ENCODE measurements around the gene IGF2BP2. TPM values are rescaled to one million over a fixed set of nuclear protein-coding genes. Genes with fewer than 3 reads are reported as not detected.

IGF2BP2 gene
- total and polyA plus RNA-seq, 2 of the 13 experiments (the other 11 are each of a cell fraction or from before 2014, with no cell fraction given), result 6.5 to 46.0 TPM

DNA sequence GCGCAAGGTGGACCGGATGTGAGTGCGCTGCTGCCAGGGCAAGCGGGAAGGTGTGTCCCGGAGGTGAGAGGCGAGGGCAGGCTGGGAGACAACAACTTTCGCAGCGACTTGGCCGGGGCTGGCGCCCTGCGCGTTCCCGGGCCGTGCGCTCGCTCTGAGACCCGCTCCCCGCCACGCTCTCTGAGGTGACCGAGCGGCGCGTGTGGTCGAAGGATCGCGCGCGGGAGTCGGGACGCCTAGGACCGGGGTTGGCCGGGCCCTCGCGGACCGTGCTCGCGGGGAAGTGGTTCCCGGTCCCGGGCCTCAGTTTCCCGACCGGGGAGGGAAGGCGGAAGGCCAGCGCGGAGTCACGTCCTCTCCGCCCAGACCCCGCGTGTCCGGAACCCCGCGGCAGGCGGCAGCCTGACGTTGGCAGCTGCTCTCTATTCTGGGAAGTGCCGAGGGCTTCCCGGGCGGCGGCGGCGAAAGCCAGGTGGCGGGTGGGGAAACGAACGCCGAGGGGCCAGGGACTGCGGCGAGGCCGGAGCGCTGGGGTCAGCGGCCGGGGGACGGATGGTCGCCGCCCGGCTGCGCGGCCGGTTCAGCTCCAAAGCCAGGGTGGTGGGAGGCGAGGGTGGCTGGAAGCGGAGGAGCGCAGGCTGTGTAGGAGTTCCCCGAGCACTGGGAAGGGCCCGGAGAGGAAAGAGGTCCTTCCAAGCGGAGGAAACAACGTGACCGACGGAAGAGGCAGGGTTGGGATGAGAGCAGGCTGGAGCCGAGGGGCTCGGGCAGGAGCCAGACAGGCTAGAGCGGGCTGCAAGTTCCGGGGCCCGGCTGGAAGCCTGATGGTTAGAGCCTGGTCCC, 1.0 kb upstream of the IGF2BP2 start (continued):
- no peak for TF ChIP-seq NR3C1 (CRISPR knock-in tag; IDR thresholded peaks at IDR 0.05)
- TF ChIP-seq MXD4 (CRISPR knock-in tag; IDR thresholded peaks at IDR 0.05), result no peak
- TF ChIP-seq, protein P1, sequence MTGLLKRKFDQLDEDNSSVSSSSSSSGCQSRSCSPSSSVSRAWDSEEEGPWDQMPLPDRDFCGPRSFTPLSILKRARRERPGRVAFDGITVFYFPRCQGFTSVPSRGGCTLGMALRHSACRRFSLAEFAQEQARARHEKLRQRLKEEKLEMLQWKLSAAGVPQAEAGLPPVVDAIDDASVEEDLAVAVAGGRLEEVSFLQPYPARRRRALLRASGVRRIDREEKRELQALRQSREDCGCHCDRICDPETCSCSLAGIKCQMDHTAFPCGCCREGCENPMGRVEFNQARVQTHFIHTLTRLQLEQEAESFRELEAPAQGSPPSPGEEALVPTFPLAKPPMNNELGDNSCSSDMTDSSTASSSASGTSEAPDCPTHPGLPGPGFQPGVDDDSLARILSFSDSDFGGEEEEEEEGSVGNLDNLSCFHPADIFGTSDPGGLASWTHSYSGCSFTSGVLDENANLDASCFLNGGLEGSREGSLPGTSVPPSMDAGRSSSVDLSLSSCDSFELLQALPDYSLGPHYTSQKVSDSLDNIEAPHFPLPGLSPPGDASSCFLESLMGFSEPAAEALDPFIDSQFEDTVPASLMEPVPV (CRISPR knock-in tag; IDR thresholded peaks at IDR 0.05), result no peak; the same call in none of the 2 replicates
- TF ChIP-seq ZNF235 (CRISPR knock-in tag; IDR thresholded peaks at IDR 0.05; ENCODE audit: borderline replicate concordance), result no peak
- TF ChIP-seq FOSL2 (CRISPR knock-in tag; IDR thresholded peaks at IDR 0.05), result peak; percentile 24; the same call in 1 of the 2 replicates
- TF ChIP-seq, protein P2, sequence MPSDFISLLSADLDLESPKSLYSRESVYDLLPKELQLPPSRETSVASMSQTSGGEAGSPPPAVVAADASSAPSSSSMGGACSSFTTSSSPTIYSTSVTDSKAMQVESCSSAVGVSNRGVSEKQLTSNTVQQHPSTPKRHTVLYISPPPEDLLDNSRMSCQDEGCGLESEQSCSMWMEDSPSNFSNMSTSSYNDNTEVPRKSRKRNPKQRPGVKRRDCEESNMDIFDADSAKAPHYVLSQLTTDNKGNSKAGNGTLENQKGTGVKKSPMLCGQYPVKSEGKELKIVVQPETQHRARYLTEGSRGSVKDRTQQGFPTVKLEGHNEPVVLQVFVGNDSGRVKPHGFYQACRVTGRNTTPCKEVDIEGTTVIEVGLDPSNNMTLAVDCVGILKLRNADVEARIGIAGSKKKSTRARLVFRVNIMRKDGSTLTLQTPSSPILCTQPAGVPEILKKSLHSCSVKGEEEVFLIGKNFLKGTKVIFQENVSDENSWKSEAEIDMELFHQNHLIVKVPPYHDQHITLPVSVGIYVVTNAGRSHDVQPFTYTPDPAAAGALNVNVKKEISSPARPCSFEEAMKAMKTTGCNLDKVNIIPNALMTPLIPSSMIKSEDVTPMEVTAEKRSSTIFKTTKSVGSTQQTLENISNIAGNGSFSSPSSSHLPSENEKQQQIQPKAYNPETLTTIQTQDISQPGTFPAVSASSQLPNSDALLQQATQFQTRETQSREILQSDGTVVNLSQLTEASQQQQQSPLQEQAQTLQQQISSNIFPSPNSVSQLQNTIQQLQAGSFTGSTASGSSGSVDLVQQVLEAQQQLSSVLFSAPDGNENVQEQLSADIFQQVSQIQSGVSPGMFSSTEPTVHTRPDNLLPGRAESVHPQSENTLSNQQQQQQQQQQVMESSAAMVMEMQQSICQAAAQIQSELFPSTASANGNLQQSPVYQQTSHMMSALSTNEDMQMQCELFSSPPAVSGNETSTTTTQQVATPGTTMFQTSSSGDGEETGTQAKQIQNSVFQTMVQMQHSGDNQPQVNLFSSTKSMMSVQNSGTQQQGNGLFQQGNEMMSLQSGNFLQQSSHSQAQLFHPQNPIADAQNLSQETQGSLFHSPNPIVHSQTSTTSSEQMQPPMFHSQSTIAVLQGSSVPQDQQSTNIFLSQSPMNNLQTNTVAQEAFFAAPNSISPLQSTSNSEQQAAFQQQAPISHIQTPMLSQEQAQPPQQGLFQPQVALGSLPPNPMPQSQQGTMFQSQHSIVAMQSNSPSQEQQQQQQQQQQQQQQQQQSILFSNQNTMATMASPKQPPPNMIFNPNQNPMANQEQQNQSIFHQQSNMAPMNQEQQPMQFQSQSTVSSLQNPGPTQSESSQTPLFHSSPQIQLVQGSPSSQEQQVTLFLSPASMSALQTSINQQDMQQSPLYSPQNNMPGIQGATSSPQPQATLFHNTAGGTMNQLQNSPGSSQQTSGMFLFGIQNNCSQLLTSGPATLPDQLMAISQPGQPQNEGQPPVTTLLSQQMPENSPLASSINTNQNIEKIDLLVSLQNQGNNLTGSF (CRISPR knock-in tag; IDR thresholded peaks at IDR 0.05), result no peak
- TF ChIP-seq ZNF430 (CRISPR knock-in tag; IDR thresholded peaks at IDR 0.05), result peak; percentile 80; the same call in 1 of the 2 replicates
- TF ChIP-seq, protein P3, sequence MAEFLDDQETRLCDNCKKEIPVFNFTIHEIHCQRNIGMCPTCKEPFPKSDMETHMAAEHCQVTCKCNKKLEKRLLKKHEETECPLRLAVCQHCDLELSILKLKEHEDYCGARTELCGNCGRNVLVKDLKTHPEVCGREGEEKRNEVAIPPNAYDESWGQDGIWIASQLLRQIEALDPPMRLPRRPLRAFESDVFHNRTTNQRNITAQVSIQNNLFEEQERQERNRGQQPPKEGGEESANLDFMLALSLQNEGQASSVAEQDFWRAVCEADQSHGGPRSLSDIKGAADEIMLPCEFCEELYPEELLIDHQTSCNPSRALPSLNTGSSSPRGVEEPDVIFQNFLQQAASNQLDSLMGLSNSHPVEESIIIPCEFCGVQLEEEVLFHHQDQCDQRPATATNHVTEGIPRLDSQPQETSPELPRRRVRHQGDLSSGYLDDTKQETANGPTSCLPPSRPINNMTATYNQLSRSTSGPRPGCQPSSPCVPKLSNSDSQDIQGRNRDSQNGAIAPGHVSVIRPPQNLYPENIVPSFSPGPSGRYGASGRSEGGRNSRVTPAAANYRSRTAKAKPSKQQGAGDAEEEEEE (CRISPR knock-in tag; IDR thresholded peaks at IDR 0.05; ENCODE audit: borderline replicate concordance), result no peak
- TF ChIP-seq, protein P4, sequence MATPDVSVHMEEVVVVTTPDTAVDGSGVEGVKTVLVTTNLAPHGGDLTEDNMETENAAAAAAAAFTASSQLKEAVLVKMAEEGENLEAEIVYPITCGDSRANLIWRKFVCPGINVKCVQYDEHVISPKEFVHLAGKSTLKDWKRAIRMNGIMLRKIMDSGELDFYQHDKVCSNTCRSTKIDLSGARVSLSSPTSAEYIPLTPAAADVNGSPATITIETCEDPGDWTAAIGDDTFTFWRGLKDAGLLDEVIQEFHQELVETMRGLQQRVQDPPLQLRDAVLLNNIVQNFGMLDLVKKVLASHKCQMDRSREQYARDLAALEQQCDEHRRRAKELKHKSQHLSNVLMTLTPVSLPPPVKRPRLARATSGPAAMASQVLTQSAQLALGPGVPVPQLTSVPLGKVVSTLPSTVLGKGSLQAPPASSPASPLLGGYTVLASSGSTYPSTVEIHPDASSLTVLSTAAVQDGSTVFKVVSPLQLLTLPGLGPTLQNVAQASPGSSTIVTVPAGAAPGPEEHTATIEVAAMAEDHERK (CRISPR knock-in tag; IDR thresholded peaks at IDR 0.05; ENCODE audit: low read depth), result no peak
- no peak; the same call in 1 of the 2 replicates for TF ChIP-seq WIZ (CRISPR knock-in tag; IDR thresholded peaks at IDR 0.05)
- TF ChIP-seq EED (CRISPR knock-in tag; IDR thresholded peaks at IDR 0.05), result 0 out of 2 replicates have a peak, but pooled peaks have one; percentile 22
- no peak for TF ChIP-seq ZNF205 (CRISPR knock-in tag; IDR thresholded peaks at IDR 0.05)
- TF ChIP-seq PITX1 (CRISPR knock-in tag; IDR thresholded peaks at IDR 0.05), result 0 out of 2 replicates have a peak, but pooled peaks have one; percentile 8
- peak; percentile 50; the same call in 1 of the 2 replicates for TF ChIP-seq GZF1 (CRISPR knock-in tag; IDR thresholded peaks at IDR 0.05)
- TF ChIP-seq CAMTA2 (CRISPR knock-in tag; IDR thresholded peaks at IDR 0.05; ENCODE audit: borderline replicate concordance), result no peak
- peak; percentile 35; the same call in 1 of the 2 replicates for TF ChIP-seq BORCS8-MEF2B (CRISPR knock-in tag; IDR thresholded peaks at IDR 0.05)
- no peak for TF ChIP-seq ZNF180 (CRISPR knock-in tag; IDR thresholded peaks at IDR 0.05; ENCODE audit: borderline replicate concordance, low read depth)
- peak; percentile 86 for TF ChIP-seq GABPB1 (CRISPR knock-in tag; IDR thresholded peaks at IDR 0.05)
- no peak for TF ChIP-seq FIP1L1 (IDR thresholded peaks at IDR 0.05; ENCODE audit: borderline replicate concordance, insufficient read depth, low read depth, low read length)
